OCI-LY1 (cell line): ENCODE data around the gene STAP1.

ENCODE experiments used
- CTCF ChIP-seq: fragments of 200-600 bp; sonication (generic), shearing (Covaris generic); IDR thresholded peaks from 2 replicates; pipeline ENCODE4 v1.5.1; 2017; ENCODE audit warnings: mild to moderate bottlenecking, antibody characterized with exemption, low read length, moderate library complexity, mixed read lengths
- EZH2 ChIP-seq: fragments of 200-600 bp; sonication (generic), shearing (Covaris generic); IDR thresholded peaks from 2 replicates; pipeline ENCODE4 v1.8.0; 2017; ENCODE audit warnings: borderline replicate concordance, mixed run types, mild to moderate bottlenecking, antibody characterized with exemption, low read length, moderate library complexity, mixed read lengths

- TF ChIP-seq CTCF (no peak), EZH2 (no peak)
Observed at GRCh38 chr4:67614186-67614585, 55.7 kb downstream of the STAP1 start.
